Stimulated activated CD8-positive, alpha-beta memory T cell treated with anti-CD3 and anti-CD28 coated beads, Interleukin-2, amount 100 ng/mL, for 1 hour (primary cell): ENCODE results near the gene RPS6KA2.
A peak's percentile ranks its signal among the peaks of the same experiment; 100 is the strongest.
"Not testable (repeated sequence)": the region's sequence is repeated elsewhere in the genome, so short reads cannot be mapped to it uniquely, and the experiment has no call there.

ENCODE experiments used
- DNase-seq, 2 donors: peaks; one replicate each; pipeline ENCODE4 v3.0.0-alpha.2; 2020; ENCODE audit warnings: low read depth in 2 of 2

Gene RPS6KA2

GRCh38 chr6:166395778-166396177 is 231.3 kb downstream of the RPS6KA2 start:
- no peak for DNase-seq

DNA sequence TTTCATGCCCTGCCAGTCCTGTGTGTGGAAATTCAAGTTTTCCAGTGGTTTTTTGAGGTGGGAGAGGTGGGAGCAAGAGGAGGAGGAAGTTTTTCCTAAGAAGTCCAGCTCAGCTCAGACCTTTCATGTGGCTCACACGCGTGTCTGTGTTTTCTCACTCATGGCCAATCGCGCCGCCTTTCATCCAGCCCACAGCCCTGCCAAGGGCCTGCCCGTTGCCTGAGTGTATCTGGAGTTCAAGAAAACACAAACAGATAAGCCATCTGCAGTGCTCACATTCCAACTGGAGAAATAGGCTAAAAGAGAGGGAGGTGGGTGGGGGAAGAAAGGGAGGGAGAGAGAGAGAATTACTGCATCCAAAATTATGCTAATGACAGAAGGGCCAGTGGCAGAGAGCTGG is 231.7 kb downstream of the RPS6KA2 start:
- DNase-seq = no peak

- no peak for DNase-seq
Measured at GRCh38 chr6:166394036-166394892, 232.8 kb downstream of the RPS6KA2 start.

GRCh38 chr6:166393535-166393823 is 233.6 kb downstream of the RPS6KA2 start:
- DNase-seq = no peak

DNA sequence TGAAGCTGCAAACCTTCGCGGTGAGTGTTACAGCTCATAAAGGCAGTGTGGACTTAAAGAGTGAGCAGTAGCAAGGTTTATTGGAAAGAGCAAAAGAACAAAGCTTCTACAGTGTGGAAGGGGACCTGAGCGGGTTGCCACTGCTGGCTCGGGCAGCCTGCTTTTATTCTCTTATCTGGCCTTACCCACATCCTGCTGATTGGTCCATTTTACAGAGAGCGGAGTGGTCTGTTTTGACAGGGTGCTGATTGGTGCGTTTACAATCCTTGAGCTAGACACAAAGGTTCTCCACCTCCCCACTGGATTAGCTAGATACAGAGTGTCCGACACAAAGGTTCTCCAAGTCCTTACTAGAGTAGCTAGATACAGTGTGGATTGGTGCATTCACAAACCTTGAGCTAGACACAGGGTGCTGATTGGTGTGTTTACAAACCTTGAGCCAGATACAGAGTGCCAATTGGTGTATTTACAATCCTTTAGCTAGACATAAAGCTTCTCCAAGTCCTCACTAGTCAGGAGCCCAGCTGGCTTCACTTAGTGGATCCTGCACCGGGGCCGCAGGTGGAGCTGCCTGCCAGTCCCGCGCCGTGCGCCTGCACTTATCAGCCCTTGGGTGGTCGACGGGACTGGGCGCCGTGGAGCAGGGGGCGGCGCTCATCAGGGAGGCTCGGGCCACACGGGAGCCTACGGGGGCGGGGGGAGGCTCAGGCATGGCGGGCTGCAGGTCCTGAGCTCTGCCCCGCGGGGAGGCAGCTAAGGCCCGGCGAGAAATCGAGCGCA is 234.1 kb downstream of the RPS6KA2 start:
- not testable (repeated sequence) for DNase-seq

GRCh38 chr6:166389119-166389518 is 237.9 kb downstream of the RPS6KA2 start:
- DNase-seq = no peak

- no peak for DNase-seq
Measured at GRCh38 chr6:166388290-166389004, 238.6 kb downstream of the RPS6KA2 start.

DNA sequence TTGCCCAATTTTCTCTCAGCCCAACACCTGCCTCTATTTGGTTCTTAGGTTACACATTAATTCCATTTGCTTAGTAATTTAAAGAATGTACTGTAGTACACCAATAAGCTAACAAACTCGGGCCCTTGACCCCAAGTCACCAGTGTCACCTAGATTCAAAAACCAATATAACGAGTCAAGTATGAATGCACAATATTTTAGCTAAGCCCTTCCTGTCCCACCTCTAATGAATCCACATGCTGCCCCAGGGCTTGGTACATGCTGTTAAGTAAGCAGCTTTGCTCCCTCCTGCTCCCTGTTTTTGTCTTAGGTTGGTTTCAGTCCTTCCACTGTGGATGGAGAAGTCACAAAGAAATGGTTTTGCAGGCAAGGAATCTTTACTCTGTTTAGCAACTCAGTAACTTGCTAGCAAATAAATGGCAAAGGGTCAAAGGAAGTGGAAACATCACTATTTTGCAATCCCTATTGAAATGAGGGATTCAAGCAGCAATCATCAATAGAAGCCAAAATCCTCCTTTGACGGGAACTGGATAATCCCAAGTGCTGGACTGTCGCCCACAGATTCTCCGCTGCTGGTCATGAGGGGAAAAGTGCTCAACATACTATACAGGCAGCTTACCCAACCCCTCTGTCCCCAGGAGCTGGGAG is 239.3 kb downstream of the RPS6KA2 start:
- no peak for DNase-seq

DNA sequence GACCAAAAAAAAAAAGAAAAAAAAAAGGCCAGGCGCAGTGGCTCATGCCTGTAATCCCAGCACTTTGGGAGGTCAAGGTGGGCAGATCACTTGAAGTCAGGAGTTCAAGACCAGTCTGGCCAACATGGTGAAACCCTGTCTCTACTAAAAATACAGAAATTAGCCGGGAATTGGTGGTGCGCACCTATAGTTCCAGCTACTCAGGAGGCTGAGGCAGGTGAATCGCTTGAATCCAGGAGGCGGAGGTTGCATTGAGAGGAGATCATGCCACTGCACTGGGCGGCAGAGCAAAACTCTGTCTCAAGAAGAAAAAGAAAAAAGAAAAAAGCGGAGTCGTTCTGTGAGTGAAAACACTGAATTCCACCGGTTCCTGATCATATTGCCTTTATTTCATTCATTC is 240.0 kb downstream of the RPS6KA2 start:
- DNase-seq = not testable (repeated sequence)

DNA sequence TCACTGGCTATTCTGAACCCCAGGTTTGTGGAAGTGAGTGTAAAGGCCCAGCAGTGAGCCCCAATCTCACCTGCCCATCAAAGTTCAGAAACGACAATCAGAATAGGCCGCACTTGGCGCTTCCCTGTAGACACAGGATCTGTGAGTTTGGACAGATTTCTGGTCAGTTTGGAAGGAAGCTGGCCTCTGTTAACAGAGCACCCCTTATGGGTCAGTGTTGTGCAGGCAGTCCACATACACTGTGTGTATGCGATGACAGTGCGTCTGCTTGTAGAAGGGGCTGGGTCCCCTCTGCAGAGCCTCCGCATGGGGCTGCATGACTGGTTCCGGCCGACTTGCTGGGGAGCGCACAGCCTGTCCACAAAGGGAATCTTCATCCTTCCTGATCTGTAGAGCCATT is 240.9 kb downstream of the RPS6KA2 start:
- DNase-seq = no peak

DNA sequence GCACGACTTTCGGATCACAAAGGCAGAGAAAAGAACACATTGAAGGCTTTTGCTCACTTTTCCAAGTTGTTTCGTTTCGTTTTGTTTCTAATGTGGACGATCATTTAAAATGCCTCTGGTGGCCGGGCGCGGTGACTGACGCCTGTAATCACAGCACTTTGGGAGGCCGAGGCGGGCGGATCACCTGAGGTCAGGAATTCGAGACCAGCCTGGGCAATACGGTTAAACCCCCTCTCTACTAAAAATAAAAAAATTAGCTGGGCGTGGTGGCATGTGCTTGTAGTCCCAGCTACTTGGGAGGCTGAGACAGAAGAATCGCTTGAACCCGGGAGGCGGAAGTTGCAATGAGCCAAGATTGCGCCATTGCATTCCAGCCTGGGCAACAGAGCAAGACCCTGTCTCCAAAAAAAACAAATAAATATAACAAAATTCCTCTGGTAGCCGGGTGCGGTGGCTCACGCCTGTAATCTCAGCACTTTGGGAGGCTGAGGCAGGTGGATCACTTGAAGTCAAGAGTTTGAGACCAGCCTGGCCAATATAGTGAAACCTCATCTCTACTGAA is 243.2 kb downstream of the RPS6KA2 start:
- not testable (repeated sequence) for DNase-seq

DNA sequence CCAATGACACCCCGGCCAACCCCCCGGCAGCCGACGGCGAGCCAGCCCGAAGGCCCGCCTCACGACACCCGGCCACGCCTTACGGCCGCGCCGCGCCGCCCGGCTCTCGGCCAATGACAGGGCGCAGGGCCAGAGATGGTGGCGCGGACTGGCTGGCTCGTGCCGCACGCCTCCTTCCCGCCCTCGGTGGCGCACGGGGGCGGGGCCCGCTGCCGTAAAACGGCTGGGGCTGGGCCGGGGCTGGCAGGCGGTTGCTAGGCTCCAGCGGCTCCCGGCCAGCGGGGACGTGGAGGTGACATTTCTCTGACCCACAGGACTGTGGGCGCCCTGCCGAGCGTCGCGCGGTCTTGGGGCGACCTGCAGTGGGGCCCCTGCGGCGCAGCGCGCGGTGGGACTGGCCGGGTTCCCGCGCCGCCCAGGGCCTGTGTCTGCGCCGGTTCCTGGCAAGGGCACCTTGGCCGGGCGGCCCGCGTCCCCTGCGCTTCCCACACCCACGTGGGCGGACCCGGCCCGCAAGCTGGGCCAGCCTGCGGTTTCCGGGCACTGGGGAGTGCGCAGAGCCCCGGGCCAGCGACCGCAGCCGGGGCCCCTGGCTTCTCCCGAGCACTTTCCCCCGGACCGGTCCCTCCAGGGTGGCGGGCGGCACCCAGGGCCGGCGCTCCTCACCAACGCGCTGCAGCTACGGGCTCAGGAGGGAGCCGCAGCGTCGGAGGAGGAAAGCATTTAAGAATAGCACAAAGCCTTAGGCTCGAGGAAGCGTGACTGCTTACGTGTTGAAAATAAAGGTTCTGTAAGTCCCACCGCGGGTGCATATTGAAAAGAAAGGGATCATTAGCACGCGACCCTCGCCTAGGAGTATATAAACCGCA is 243.9 kb downstream of the RPS6KA2 start, which contains the start of gene MPC1:
TSS of gene MPC1 (minus strand) at position 8 of the 869 bp plus-strand sequence. CDS start 64 bp downstream, outside the sequence.
- DNase-seq = peak; percentile 86 to 88

DNA sequence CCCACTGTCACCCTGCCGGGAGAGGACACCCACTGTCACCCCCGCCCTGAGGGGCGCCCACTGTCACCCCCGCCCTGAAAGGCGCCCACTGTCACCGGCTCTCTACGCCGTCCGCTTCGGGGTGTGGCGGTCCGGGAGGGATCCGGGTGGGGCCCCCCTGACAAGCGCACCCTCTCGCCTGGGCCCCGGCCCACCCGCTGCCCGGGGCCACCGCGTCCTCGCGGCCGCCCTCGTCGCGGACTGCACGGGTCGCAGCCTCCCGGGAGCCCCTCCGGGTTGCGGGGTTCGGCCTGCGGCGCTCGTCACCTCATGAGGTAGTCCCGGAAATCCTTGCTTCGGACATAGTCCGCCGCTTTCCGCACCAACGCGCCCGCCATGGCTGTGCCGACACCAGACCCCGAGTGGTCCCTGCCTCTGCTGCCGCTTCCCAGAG is 244.5 kb downstream of the RPS6KA2 start:
- no peak for DNase-seq

DNA sequence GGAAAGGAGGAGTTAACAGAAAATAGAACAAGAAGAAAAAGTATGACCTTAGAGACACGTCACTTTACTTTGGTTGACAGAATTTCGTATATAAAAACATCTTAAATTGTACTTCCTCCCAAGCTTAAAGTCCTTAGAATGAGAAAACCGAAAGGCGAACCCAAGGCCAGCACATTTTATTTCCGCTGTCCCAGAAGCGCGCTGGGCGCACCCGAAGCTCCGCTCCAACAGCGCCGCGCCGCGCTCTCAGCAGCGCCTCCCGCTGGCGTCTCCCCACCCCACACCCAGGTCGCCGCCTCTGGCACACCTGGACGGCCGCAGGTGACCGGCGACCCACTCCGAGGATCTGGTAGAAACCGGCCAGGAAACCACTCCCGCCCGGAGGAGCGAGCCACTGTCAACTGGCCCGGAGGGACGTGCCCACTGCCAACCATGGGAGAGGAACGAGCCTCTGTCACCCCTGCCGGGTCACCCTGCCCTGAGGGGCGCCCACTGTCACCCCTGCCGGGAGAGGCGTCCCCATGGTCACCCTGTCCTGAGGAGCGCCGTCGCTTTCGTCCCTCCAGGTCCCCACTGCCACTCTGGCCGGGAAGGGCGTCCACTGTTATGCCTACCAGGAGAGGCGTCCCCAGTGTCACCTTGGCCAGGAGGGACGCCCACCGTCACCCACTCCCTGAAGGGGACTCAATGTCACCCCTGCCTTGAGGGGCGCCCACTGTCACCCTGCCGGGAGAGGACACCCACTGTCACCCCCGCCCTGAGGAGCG is 245.1 kb downstream of the RPS6KA2 start:
- peak in 1 of 2 donors; percentile 36 for DNase-seq

DNA sequence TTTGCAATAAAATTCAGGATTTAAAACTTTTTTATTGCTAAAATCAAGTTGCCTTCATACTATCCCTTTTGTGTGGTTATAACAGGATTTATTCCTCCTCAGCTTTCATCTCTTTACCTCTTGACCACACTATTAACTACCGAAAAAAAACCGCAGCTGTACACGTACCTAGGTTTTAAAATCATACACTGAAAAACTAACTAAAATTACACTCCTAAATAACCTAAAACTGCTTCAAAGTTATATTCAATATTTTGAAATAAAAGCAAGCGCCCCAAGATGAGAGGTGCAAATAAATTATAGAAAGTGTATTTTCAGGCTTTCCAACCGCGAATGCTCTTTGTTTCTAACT is 245.7 kb downstream of the RPS6KA2 start:
- DNase-seq = no peak

- no peak for DNase-seq
Measured at GRCh38 chr6:166379800-166380199, 247.3 kb downstream of the RPS6KA2 start.

DNA sequence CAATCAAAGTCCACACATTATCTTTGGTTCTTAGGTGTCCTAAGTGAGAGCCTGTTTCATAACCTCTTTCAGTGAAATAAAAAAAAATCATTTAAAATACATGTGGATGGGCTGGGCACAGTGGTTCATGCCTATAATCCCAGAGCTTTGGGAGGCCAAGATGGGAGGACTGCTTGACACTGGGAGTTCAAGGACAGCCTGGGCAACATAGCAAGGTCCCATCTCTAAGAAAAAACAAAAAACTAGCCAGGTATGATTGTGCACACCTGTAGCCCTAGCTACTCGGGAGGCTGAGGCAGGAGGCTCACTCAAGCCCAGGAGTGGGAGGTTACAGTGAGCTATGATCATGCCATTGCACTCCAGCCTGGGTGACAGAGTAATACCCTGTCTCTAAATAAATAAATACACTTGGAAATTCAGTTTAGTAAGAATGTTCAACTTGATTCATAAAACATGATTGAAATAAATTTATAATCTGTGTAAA is 247.9 kb downstream of the RPS6KA2 start:
- no peak for DNase-seq

DNA sequence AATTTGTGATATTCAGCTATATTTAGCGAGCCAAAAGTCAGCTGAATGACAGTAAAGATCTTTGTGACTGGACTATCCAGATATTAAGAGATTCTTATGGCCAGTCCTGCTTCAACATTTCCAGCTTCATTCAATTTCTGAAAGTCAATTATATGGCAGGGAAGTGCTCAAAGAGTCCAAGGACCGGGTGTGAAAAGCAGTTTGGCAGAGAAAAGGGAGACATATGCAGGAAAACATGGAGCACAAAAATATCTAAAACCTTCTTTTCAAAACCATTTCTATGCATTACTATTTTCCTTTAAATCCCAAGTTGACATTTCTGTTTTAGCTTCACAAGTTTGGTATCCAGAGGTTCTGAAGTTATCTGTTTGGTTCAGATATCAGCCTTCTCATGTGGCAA is 249.3 kb downstream of the RPS6KA2 start:
- DNase-seq = no peak

DNA sequence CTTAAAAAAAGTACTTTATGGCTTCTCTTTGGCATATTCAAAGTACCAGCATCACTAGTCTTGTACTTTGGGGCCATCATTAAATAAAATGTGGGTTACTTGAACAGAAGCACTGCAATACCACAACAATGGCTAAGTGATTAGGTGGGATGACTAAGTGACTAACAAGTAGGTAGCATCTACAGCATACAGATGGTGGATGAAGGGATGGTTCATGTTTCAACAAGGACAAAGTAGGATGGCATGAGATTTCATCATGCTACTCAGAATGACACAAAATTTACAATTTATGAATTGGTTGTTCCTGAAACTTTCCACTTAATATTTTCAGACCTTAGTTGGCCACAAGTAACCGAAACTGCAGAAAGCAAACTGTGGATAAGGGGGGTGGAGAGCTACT is 252.0 kb downstream of the RPS6KA2 start:
- DNase-seq = no peak

GRCh38 chr6:166370489-166370888 is 256.6 kb downstream of the RPS6KA2 start:
- DNase-seq = no peak
